ENCODE measurements around the gene BACH1.

BACH1 gene

GRCh38 chr21:29295066-29295650 is 3.6 kb upstream of the BACH1 start:
- no peak for DNase-seq

- no peak for DNase-seq
Measured at GRCh38 chr21:29296446-29296845, 2.3 kb upstream of the BACH1 start.

GRCh38 chr21:29297483-29298347 is 1.0 kb upstream of the BACH1 start:
- DNase-seq: no peak

DNA sequence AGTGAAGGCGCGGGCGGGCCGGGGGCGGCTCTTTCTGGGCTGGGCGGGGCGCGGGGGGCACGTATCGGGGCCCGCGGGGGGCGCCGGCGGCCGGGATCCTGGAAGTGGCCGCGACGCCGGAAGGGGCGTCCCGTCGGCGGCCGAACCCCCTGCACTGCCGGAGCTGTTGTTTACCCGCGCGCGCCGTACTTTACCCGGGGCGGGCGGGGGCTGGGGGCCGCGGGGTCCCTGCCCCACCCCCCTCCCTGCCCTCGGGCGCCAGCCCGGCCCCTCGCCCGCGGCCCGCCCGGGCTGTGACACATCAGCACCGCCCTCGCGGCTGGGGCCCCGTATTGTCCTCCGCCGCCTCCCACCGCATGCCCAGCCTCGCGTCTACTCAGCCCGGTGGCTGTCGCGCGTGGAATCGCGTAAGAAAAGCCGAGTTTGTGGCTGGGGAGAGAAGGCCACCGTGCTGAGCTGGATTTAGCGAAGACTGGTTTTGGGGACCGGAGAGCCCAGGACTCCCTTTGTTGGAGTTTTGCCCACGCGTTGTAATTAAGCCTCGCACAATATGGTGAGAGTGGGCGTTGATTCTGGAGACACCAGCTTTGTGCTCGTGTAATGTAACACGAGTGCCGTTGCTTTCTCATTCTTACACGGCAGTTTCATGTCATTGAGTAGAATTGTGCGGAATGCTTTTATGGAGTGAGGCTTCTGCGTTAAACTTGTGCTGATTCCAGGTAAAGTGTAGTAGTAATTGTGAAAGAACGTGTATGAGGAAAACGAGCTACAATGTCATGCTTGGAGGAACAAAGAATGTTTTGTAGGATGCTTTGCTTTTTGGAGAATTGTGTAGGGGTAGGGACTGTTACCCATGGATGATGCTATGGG is 559 bp downstream of the BACH1 start:
- DNase-seq: peak; percentile 79

DNA sequence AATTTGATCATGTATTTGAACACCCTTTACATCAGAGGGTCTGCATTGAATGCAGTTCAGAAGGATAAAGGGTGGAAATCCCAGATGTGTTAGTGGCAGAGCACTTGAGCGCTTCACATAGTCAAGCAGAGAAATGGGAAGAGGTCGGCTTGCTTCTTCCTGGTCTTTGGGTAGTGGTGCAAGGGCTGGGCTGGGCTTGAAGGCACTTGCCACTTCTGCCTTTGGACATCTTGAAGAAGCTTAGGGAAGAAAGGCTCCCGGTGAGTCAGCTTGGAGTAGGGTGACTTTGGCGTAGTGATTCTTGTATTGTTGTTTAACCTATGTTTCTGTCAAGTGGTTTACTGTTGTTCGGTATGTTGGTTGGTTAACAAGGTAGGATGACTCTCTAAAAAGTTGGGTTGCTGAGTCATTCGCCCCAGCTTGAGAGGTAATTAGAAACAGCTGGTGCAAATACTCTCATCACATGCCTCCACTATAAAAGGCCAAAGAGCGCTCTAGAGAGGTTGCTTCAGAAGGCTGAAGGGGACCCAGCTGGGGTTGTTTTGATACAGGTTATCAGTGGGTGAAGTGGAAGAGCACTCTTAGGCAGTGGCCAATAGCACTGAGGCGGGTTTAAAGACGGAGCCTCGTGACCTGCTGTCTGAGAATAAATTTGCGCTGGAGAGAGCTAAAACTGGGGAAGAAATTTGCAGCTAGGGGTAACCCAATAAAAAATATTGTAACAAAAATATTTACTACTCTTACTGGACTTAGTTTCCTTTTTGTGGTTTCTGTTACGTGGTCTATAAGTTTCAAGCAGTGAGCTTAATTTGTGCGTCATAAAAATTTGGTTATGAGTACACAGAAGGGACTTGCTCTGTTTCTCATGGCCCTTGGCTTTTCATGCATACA is 1.4 kb downstream of the BACH1 start:
- DNase-seq: peak; percentile 66

- no peak for DNase-seq
Measured at GRCh38 chr21:29300807-29301138, 2.1 kb downstream of the BACH1 start.

- DNase-seq: no peak
Measured at GRCh38 chr21:29301691-29302090, 3.0 kb downstream of the BACH1 start.

- no peak for DNase-seq
Measured at GRCh38 chr21:29302359-29302875, 3.7 kb downstream of the BACH1 start.

DNA sequence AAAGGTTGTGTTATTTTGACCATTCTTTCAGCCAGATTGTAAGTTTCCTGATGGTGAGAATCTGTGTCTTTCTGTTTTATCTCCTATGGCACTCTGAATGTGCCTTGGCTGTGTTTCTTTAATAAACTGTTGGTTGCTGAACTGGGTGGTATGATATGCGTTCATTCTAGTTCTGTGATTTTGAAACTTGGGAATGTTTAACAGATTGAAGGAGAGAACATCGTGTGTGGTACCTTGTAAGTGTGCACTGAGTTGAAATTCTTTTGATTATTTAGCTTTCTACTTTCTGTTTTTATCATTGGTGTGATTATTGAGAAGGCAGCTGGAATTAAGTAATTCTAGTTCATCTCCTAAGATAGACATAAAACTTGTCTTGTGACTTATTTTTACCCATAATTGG is 4.6 kb downstream of the BACH1 start:
- DNase-seq: no peak

DNA sequence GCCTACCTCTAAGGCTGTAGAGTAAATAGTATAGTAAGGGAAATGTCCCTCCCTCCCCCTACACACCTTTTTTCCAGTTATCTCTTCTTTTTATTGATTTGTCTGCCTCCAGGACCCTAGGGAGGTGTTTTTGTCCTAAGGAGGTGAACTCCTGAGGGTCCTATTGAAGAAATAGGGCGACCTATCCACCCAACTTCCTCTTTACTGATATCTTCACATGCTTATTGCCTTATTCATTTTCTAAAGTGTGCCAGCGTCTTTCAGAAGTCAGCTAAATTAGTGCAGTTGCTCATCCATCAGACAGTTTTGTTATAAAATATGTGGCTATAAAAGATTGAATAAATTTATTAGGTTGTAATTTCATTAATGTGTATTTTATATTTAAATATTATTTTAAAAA is 5.9 kb downstream of the BACH1 start:
- DNase-seq: no peak

- DNase-seq: no peak
Measured at GRCh38 chr21:29305068-29305467, 6.3 kb downstream of the BACH1 start.

GRCh38 chr21:29305561-29305960 is 6.8 kb downstream of the BACH1 start:
- no peak for DNase-seq

DNA sequence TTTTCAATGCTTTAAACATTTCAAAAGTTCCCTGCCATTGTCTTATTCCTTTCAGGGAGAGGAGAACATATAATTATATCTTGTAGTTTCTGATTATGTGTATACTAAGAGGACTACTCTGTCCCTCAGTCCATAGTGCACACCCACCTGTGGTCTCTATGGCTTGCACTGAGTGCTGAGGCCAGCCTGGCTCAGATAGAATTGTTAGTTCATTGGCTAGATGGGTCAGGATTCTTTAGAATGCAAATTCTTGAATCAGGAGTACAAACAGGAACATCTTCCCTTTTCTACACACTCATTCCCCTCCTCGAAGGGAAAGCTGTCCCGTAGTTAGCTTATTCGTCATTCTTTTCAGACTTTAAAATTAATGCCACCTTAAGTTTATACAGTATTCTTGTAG is 8.2 kb downstream of the BACH1 start:
- DNase-seq: no peak

DNA sequence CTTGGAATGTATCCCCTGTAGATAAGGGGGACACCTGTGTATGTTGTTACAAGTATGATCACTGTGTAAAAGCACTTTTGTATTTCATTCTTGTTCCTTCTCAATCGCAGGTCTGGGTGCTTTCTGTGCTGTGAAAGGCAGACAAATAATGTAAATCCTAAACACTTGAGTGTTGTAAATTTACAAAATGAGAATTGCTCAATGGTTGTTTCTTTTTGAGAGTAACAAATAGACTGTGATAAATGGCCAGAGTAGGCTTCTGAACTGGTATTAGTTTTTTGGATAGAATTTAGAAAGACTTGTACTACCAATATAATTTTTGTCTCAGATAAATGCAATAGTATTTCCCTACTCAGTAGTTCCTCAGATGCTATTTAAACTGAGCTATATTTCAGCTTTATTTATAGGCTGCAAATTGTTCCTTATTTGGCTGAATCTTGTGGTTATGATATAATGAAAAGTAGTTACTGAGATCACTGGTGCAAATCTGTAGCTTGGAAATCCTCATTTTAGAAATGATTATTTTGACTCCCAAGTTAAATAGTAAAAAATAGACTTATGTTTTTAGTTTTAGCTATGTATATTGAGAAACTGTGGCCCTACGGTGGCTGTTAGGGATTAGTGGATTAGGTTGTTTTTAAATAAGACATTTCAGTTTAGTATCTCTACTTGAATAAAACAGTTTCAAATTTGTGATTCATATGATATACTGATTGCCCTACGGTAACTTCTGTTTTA is 9.2 kb downstream of the BACH1 start:
- no peak for DNase-seq

DNA sequence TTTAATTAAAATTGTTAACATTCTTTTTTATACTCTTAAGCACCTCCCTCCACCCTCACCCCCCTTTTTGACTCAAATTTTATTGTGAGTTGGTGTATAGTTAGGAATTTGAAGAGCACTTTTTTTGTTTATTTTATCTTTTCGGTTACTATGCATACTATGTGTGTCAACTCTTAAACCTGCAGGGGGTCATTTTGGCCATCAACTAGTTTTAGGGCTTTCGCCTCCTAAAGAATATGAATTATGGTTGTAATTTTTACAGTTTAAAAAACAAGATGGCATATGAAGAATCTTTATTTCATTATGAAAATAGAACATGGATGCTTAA is 9.7 kb downstream of the BACH1 start:
- no peak for DNase-seq

GRCh38 chr21:29309703-29310102 is 11.0 kb downstream of the BACH1 start:
- no peak for DNase-seq

- DNase-seq: no peak
Measured at GRCh38 chr21:29311802-29312201, 13.1 kb downstream of the BACH1 start.

GRCh38 chr21:29312981-29313380 is 14.3 kb downstream of the BACH1 start:
- no peak for DNase-seq

DNA sequence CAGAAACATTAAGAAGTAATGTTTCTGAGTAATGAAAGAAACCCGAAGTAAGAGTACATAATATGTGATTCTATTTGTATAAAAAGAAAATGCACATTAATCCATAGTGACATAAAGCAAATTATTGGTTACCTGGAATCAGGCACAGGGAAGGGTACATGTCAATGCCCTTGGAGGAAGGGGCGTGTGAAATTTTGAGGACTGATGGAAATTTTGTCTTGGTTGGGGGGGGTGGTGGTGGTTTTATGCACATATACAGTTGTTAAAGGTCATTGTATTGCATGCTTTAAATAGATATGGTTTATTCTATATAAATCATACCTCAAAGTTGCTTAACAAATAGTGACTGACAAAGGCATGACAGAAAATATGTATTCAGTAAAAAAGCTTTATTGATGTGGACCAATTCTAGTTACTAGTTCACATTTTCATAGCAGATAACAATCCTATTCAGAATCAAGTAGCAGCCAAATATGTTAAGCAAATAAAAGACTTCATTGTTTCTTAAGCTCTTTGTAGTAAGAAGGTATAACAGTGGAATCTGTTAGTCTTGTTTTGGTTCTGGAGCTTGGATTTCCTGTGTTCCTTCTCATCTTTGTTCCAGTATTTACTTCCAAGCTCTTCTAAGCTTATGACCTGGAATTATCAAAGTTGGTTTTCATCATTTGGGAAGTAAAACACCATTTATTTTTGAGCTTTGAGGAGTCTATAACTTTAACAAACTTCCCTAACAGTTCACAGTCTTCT is 15.1 kb downstream of the BACH1 start:
- DNase-seq: no peak

DNA sequence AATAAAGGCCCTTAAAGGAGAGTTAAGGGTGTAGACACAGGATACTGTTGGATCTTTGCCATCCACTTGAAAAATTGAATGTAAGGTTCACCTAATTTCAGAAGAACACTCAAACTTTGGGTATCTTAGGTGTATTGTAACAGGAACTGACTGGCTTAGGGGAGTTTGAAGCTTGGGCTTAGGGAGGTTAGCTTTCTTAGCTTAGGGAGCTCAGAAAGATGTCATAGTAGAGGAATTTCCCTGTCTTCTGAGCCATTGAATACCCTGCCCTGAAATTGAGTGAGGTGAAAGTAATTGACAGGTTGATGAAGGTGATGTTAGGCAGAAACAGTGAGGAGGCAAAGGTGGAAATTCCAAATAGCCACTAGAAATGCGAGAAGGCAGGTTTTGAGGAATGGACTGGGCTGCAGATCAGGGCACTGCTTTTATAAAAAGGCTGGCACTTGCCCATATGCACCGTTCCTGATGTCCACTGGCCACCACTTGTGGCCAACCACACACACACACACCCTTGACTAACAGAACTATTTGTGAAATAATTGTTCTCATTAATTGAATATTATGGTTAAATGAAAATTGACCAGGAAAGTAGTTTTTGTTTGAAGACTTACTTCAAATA is 16.5 kb downstream of the BACH1 start:
- DNase-seq: no peak

All from activated CD4-positive, alpha-beta T cell treated with anti-CD3 and anti-CD28 coated beads for 48 hours (primary cell).